SJSA1 (cell line): Measurements from ENCODE around the gene ENOX1. TPM values are rescaled to one million over a fixed set of nuclear protein-coding genes. Genes with fewer than 3 reads are reported as not detected.

Experiments used
- DNase-seq, 2 experiments: peaks; one replicate each; pipeline ENCODE4 v3.0.0-alpha.2; 2015 to 2020; ENCODE audit warnings: low spot score in 2 of 2, low read depth in 1 of 2
- H3K27ac ChIP-seq: fragments of 250-450 bp; sonication (Bioruptor Pico); 2 replicates; pipeline ENCODE4 v1.5.1; 2020; ENCODE audit warnings: mild to moderate bottlenecking, moderate library complexity
- H3K27me3 ChIP-seq: fragments of 250-450 bp; sonication (Bioruptor Pico); replicated peaks from 2 replicates; pipeline ENCODE4 v1.5.1; 2020; ENCODE audit warnings: mild to moderate bottlenecking, moderate library complexity
- H3K36me3 ChIP-seq: fragments of 250-450 bp; sonication (Bioruptor Pico); 2 replicates; pipeline ENCODE4 v1.5.1; 2020; ENCODE audit warnings: mild to moderate bottlenecking
- H3K4me1 ChIP-seq: fragments of 250-450 bp; sonication (Bioruptor Pico); replicated peaks from 2 replicates; pipeline ENCODE4 v1.6.1; 2021; ENCODE audit warnings: mild to moderate bottlenecking
- H3K4me3 ChIP-seq: fragments of 250-450 bp; sonication (Bioruptor Pico); 2 replicates; pipeline ENCODE4 v1.5.1; 2020; ENCODE audit warnings: mild to moderate bottlenecking
- H3K9me3 ChIP-seq: fragments of 250-450 bp; sonication (Bioruptor Pico); replicated peaks from 2 replicates; pipeline ENCODE4 v1.5.1; 2020; ENCODE audit warnings: mild to moderate bottlenecking
- total RNA-seq: library from RNA; depleted of rRNA; stranded (reverse); fragments of >200 nt; shearing (Covaris generic); gene quantifications from 2 replicates; pipeline ENCODE4 v1.2.3, GENCODE V29; 2014

Gene ENOX1
- total RNA-seq, 1 experiment from 2014 or later: 1.3 TPM

GRCh38 chr13:43294412-43294811, 492.4 kb downstream of the ENOX1 start:
- no peaks in the 10 kb centered on the region for H3K9me3 ChIP-seq
- H3K4me1 ChIP-seq: peaks cover 7% of the 10 kb centered on the region
- no peak for DNase-seq
- no peak overlapping the region for H3K27ac ChIP-seq
- no peak overlapping the region for H3K4me3 ChIP-seq
- no peaks in the 10 kb centered on the region for H3K36me3 ChIP-seq
- no peaks in the 10 kb centered on the region for H3K27me3 ChIP-seq

DNA sequence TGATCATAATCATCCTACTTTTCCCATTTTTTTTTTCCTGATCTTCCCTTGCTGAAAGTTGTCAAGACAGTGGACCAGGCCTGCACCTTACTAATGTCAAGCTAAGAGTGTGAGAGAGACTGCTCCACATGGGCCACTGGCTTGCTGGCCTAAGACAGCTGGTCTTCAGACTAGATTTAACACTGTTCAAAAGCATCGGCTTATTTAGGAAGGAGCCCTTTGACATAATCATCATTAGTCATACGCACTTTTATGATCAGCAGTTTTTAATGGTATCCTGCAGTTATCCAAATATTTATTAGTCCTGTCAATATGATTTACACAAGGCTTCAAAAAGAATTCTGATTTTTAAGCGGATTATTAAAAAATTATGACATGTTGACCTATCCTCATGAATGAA, 492.8 kb downstream of the ENOX1 start:
- no peak overlapping the region for H3K27ac ChIP-seq
- H3K9me3 ChIP-seq: no peaks in the 10 kb centered on the region
- peaks cover 12% of the 10 kb centered on the region for H3K4me1 ChIP-seq
- H3K27me3 ChIP-seq: no peaks in the 10 kb centered on the region
- no peak overlapping the region for H3K4me3 ChIP-seq
- DNase-seq: no peak
- no peaks in the 10 kb centered on the region for H3K36me3 ChIP-seq

GRCh38 chr13:43293561-43293960, 493.2 kb downstream of the ENOX1 start:
- DNase-seq: no peak

GRCh38 chr13:43293008-43293407, 493.8 kb downstream of the ENOX1 start:
- Histone ChIP-seq H3K4me3 (no peak overlapping the region), H3K36me3 (no peaks in the 10 kb centered on the region), H3K4me1 (peaks cover 15% of the 10 kb centered on the region), H3K27me3 (no peaks in the 10 kb centered on the region), H3K9me3 (no peaks in the 10 kb centered on the region), H3K27ac (no peak overlapping the region)
- no peak for DNase-seq

More at GRCh38 chr13:43293561-43293960, 493.2 kb downstream of the ENOX1 start:
- H3K4me1 ChIP-seq: peaks cover 15% of the 10 kb centered on the region
- H3K27me3 ChIP-seq: no peaks in the 10 kb centered on the region
- no peaks in the 10 kb centered on the region for H3K9me3 ChIP-seq
- H3K4me3 ChIP-seq: no peak overlapping the region
- H3K27ac ChIP-seq: no peak overlapping the region
- no peaks in the 10 kb centered on the region for H3K36me3 ChIP-seq

DNA sequence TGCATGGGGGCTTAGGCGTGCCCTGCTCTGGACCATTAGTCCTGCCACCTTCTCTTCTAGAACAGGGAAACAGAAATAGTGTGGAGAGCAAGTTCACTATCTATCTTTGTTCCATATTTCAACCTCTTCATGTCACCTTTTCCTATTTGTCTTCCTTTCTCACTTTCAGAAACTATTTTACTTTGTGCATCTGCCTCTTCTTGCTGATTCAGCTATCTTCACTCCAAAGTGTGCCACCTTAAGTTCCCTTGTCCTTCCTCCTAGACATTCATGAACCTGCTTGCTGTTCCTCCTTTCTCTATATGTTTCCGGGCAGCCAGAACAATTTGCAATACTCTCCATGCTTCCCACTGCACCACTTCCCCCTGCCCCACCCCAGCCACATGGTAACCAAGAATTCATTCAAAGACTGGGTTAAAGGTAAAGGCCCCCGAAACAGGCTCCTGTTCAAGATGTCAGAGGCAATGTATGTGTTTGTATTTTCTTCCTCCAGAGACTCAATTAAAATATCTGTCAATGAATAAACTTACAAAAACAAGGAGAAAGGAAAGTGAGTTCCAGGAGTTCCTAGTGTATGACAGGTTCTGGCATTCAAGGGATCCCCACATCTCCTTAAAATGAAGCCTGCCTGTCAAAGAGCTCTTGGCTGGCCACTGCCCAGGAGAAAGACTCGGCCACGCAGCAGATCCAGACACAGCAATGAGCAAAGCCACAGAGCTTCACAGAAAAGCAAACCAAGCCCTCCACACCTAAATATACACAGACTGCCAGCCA, 495.3 kb downstream of the ENOX1 start:
- Histone ChIP-seq H3K27me3 (no peaks in the 10 kb centered on the region), H3K9me3 (no peaks in the 10 kb centered on the region), H3K4me3 (no peak overlapping the region), H3K4me1 (peaks cover 15% of the 10 kb centered on the region), H3K27ac (no peak overlapping the region), H3K36me3 (no peaks in the 10 kb centered on the region)
- no peak for DNase-seq

DNA sequence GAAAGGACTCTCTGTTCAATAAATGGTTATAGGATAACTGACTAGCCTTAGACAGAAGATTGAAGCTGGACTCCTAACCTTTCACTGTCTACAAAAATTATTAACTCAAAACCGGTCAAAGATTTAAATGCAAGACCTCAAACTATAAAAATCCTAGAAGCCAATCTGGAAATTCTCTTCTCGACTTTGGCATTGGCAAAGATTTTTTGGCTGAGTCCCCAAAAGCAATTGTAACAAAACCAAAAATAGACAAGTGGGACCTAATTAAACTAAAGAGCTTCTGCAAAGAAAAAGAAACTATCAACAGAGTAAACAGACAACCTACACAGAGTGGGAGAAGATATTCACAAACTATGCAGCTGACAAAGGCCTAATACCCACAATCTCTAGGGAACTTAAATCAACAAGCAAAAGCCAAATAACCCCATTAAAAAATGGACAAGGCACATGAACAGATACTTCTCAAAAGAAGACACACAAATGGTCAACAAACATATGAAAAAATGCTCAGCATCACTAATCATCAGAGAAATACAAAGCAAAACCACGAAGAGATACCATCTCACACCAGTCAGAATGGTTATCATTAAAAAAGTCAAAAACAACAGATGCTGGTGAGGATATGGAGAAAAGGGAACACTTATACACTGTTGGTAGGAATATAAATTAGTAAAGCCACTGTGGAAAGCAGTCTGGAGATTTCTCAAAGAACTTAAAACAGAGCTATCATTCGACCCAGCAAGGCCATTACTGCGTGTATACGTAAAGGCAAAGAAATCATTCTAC, 497.1 kb downstream of the ENOX1 start:
- peak in 1 of 2 experiments; percentile 54 for DNase-seq
- Histone ChIP-seq H3K36me3 (no peaks in the 10 kb centered on the region), H3K27ac (no peak overlapping the region), H3K9me3 (no peaks in the 10 kb centered on the region), H3K4me1 (peaks cover 25% of the 10 kb centered on the region), H3K27me3 (no peaks in the 10 kb centered on the region), H3K4me3 (no peak overlapping the region)

- DNase-seq: no peak
- no peak overlapping the region for H3K27ac ChIP-seq
- no peaks in the 10 kb centered on the region for H3K36me3 ChIP-seq
- no peaks in the 10 kb centered on the region for H3K27me3 ChIP-seq
- peaks cover 47% of the 10 kb centered on the region for H3K4me1 ChIP-seq
- H3K4me3 ChIP-seq: no peak overlapping the region
- H3K9me3 ChIP-seq: no peaks in the 10 kb centered on the region
These were observed 500.0 kb downstream of the ENOX1 start for GRCh38 chr13:43286751-43287150.

DNA sequence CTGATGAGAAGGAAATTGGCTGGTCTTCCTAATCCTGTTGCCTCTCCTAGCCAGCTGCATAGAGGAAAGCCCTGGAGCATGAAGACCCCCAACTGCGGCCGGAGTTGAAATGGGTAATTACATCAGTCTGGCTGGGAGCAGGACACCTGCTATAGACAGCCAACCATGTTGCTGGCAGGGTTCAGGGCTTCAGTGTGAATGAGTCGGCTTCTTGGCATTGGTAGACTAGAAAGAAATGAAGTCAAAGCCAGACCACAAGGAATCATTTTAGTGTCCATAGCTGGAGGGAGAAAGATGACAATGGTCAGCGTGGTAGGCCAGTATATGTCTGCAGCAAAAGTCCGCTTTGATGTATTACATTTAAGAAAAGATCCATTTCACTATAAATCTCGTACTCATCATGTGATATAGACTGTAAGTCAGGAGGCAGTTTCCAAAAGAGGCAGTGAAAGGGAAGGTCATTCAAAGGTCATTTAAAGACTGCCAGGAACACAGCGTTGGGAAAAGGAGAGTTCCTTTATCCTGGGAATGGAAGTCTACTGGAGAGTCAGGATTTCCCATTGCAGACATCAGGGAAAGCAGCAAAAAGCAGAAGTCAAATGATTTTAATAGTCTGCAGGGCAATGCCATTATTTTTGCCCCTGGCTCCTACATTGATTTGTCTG, 500.7 kb downstream of the ENOX1 start:
- H3K27me3 ChIP-seq: no peaks in the 10 kb centered on the region
- no peaks in the 10 kb centered on the region for H3K36me3 ChIP-seq
- H3K27ac ChIP-seq: no peak overlapping the region
- DNase-seq: no peak
- H3K4me1 ChIP-seq: peaks cover 47% of the 10 kb centered on the region
- H3K4me3 ChIP-seq: no peak overlapping the region
- no peaks in the 10 kb centered on the region for H3K9me3 ChIP-seq

- DNase-seq: peak in 1 of 2 experiments; percentile 69
- no peak overlapping the region for H3K4me3 ChIP-seq
- H3K27me3 ChIP-seq: no peaks in the 10 kb centered on the region
- H3K4me1 ChIP-seq: peaks cover 37% of the 10 kb centered on the region
- no peaks in the 10 kb centered on the region for H3K36me3 ChIP-seq
- peak overlapping the region; percentile 57 for H3K27ac ChIP-seq
- no peaks in the 10 kb centered on the region for H3K9me3 ChIP-seq
These were observed 502.6 kb downstream of the ENOX1 start for GRCh38 chr13:43284162-43284561.

DNA sequence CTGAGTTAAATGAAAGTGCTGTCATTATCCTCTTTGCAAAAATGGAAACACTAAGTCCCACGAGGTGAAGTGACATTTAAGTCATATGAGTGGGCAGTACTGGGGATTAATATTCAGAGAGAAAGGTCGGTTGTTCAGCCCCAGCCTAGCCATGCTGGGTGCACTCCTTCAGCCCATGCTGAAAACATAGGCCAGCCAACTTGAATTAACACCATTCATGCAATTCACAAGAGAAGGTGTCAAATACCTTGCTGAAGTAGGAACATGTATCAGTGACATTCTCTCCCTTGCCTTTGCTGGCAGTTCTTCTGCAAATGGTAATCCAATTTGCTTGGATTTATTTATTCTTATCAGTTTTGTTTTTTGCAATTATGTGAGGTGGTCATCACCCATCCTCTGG, 507.1 kb downstream of the ENOX1 start:
- H3K4me3 ChIP-seq: no peak overlapping the region
- no peaks in the 10 kb centered on the region for H3K36me3 ChIP-seq
- no peak overlapping the region for H3K27ac ChIP-seq
- no peak for DNase-seq
- H3K9me3 ChIP-seq: no peaks in the 10 kb centered on the region
- H3K27me3 ChIP-seq: no peaks in the 10 kb centered on the region
- H3K4me1 ChIP-seq: peaks cover 22% of the 10 kb centered on the region

DNA sequence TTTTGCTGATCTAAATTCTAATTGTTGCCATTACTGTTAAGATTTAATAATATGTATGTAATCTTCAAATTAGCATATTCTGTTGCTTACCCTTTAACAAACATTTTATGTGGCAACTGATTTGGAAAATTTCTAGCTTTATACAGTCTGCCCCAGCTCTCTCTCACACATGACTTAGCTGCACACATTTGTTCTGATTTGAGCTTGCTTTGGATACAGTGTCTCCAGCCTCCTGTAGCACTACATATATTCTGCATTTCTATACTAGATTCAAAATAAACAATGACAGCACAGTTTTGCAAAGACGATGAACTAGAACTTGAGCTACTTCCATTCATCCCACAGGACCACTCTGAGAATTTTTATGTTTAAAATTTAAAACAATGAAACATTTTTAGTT, 508.6 kb downstream of the ENOX1 start:
- no peaks in the 10 kb centered on the region for H3K9me3 ChIP-seq
- H3K4me1 ChIP-seq: peaks cover 10% of the 10 kb centered on the region
- no peak overlapping the region for H3K4me3 ChIP-seq
- H3K36me3 ChIP-seq: no peaks in the 10 kb centered on the region
- no peak overlapping the region for H3K27ac ChIP-seq
- no peak for DNase-seq
- H3K27me3 ChIP-seq: no peaks in the 10 kb centered on the region

DNA sequence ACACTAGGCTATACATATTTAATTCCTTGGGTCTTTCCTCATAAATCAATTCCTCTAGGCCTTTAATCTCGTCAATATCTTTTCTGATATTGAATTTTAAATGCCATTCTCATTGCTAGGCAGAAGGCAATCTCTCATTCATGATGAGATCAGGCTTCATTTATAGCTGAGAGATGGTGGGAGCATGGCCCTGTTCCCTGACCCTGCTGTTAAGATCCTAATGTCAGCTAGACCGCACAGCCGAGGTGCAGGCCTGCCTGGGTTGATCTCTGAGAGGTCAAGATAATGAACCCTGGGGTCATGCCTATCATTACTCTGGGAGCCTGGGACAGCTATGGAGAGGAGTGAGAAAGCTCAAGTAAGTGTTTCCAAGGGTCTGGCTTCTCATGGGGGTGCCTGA, 509.6 kb downstream of the ENOX1 start:
- Histone ChIP-seq H3K9me3 (no peaks in the 10 kb centered on the region), H3K27ac (no peak overlapping the region), H3K36me3 (no peaks in the 10 kb centered on the region), H3K27me3 (no peaks in the 10 kb centered on the region), H3K4me1 (peaks cover 7% of the 10 kb centered on the region), H3K4me3 (no peak overlapping the region)
- no peak for DNase-seq

DNA sequence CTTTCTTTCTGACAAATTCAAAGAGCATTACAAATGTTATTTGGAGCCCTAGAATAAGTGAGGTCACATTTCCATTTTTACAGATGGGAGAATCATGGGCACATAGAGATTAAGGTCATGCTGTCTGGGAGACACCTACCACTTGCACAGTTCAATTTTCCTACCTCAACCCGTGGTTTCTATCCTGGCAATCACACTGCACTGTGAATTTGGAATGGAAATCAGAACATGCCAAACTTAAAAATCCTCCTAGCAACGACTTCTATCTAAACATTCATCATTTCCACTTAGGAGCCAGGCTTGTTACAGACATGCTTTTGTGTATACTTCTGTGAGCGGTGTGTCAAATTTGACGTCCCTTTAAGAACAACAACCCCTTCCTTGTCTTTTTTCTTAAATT, 511.9 kb downstream of the ENOX1 start:
- H3K27me3 ChIP-seq: no peaks in the 10 kb centered on the region
- no peak overlapping the region for H3K27ac ChIP-seq
- DNase-seq: no peak
- H3K9me3 ChIP-seq: no peaks in the 10 kb centered on the region
- no peaks in the 10 kb centered on the region for H3K36me3 ChIP-seq
- no peak overlapping the region for H3K4me3 ChIP-seq
- H3K4me1 ChIP-seq: peaks cover 16% of the 10 kb centered on the region

GRCh38 chr13:43273362-43273761, 513.4 kb downstream of the ENOX1 start:
- DNase-seq: no peak
- Histone ChIP-seq H3K4me3 (no peak overlapping the region), H3K27me3 (no peaks in the 10 kb centered on the region), H3K27ac (no peak overlapping the region), H3K36me3 (no peaks in the 10 kb centered on the region), H3K4me1 (peaks cover 28% of the 10 kb centered on the region), H3K9me3 (no peaks in the 10 kb centered on the region)
